Fibroblast of villous mesenchyme (primary cell): ENCODE results near the gene PCSK6. TPM values are rescaled to one million over a fixed set of nuclear protein-coding genes. Genes with fewer than 3 reads are reported as not detected.

Experiments
- DNase-seq: peaks from one replicate; pipeline ENCODE4 v3.0.0-alpha.2; 2010; ENCODE audit warnings: low read depth
- H3K4me3 ChIP-seq: 2 replicates; pipeline ENCODE4 v1.5.1; 2011; ENCODE audit warnings: low read depth, mild to moderate bottlenecking, low read length
- CTCF ChIP-seq: IDR thresholded peaks from 2 replicates; pipeline ENCODE4 v1.5.1; 2012; ENCODE audit warnings: low read depth, mild to moderate bottlenecking, low read length; ENCODE audit not compliant: insufficient read depth
- total RNA-seq: library from RNA; depleted of rRNA; stranded (reverse); fragments of >200 nt; gene quantifications from 2 replicates; pipeline ENCODE4 v1.2.3, GENCODE V29; 2012

PCSK6 gene
- total RNA-seq, 1 donor: 10.4 TPM

GRCh38 chr15:101305820-101306255 is 183.7 kb downstream of the PCSK6 start:
- no peak for TF ChIP-seq CTCF
- no peak overlapping the region for H3K4me3 ChIP-seq
- DNase-seq: no peak

- DNase-seq: no peak
- H3K4me3 ChIP-seq: no peak overlapping the region
- TF ChIP-seq CTCF: no peak
Measured at GRCh38 chr15:101303408-101303807, 186.1 kb downstream of the PCSK6 start.

GRCh38 chr15:101296418-101297405 is 192.8 kb downstream of the PCSK6 start:
- TF ChIP-seq CTCF: no peak
- DNase-seq: peak; percentile 42
- peak overlapping the region; percentile 87 for H3K4me3 ChIP-seq

GRCh38 chr15:101295607-101296161 is 193.8 kb downstream of the PCSK6 start:
- TF ChIP-seq CTCF: no peak
- peak overlapping the region; percentile 87 for H3K4me3 ChIP-seq
- peak; percentile 30 for DNase-seq

GRCh38 chr15:101294731-101295606 is 194.5 kb downstream of the PCSK6 start, which contains the start of gene SNRPA1:
Gene SNRPA1, minus strand, starts transcription at chr15:101295248. Its CDS starts 70 bp downstream, at chr15:101295178.
- peak within 1 kb of the TSS; percentile 87 for H3K4me3 ChIP-seq
- peak; percentile 97 for DNase-seq
- no peak for TF ChIP-seq CTCF

GRCh38 chr15:101293122-101293521 is 196.4 kb downstream of the PCSK6 start:
- TF ChIP-seq CTCF: no peak
- H3K4me3 ChIP-seq: peak overlapping the region; percentile 87
- no peak for DNase-seq
